Posterior cingulate gyrus (tissue), 11 donors: ENCODE measurements around the gene CCNQ.
"Not testable (repeated sequence)": the region's sequence is repeated elsewhere in the genome, so short reads cannot be mapped to it uniquely, and the experiment has no call there.

ENCODE experiments used
- DNase-seq, 10 donors: peaks; one replicate each; pipeline versions ENCODE4 v3.0.0 to v3.0.0-alpha.2; 2020 to 2021; ENCODE audit warnings: mixed read lengths in 3 of 10
- intact Hi-C: fragments of 100-400 bp; cut with DNase I; formaldehyde crosslinking; loops from one replicate; pipeline ENCODE4 v1.15.1; 2023

The CCNQ gene

DNA sequence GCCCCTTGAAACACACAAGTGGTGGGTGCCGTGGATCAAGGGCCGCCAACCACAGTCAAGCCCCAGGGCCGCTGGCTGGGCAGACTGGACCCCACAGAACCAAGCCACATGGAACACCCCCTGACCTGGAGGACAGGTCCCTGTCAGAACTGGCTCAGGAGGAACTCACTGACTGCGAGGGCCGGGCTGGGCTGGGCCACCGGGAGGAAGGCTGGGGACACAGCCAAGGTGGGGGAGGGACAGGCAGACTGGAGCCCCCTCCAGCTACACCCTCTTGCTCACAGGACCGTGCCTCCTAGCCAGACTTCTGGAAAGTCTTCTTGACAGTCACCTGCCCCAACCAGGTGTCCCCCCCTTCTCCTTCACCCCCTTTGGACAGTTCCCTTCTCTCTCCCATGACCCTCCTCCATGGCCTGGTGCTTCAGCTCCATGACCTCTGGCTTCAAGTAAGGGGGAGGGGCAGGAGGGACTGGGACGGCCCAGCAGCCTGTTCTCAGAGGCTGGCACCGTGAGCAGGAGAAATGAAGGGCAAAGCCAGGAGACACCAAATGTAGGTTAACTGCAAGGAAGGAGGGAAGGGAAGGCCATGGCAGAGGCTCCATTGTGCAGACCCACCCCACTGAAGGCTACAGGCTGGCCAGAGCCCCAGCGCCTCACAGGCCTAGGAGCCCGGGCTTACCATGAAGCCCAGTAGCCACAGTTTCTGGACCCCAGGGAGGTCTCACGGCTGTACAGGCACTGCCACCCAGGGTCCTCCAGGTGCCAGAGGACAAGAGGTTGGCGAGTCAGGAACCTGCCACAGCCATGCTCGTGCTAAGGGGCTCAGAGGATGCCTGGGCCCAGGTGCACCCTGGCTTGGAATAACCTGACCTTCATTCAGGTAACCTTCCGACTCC is 25.5 kb upstream of the CCNQ start:
- DNase-seq: peak in 1 of 10 donors; percentile 65
- intact Hi-C loops: no loop called here

GRCh38 chrX:153623310-153624029 is 24.5 kb upstream of the CCNQ start:
- intact Hi-C loops: no loop called here

DNA sequence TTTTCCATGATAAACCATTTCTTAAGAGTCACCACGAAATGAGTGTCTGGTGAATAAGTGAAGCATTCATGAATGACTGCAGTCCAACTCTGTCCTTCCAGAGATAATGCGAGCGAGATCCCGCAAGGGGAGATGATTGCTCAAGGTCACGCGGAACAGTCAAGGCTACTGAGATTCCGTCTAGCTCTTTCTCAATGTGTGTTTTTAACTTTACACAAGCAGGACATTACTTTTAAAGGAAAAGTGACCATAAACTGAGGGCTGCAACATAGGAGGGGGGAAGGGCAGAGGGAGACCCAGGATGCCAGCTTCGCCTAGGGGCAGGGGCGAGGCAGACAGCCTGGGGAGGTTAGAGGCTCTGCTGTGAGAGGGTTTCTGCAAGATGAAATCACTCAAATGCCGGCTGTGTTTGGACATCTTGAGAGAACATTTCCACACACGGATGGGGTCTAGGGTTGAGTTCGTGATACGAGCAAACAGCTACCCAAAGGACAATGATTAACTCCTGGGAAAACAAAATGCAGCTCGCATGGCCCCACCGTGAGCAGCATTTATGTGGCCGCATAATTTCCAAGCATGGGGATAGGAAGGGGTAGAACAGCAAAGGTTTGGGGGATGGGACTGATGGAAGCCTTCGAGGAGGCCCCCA is 23.8 kb upstream of the CCNQ start:
- intact Hi-C loops: no loop called here
- no peak for DNase-seq

More at GRCh38 chrX:153623310-153624029, 24.5 kb upstream of the CCNQ start:
- peak in 3 of 10 donors; percentile 4 to 66 (median 64) for DNase-seq

- DNase-seq: peak in 1 of 10 donors; percentile 63
- intact Hi-C loops: no loop called here
Observed at GRCh38 chrX:153621949-153622598, 23.1 kb upstream of the CCNQ start.

DNA sequence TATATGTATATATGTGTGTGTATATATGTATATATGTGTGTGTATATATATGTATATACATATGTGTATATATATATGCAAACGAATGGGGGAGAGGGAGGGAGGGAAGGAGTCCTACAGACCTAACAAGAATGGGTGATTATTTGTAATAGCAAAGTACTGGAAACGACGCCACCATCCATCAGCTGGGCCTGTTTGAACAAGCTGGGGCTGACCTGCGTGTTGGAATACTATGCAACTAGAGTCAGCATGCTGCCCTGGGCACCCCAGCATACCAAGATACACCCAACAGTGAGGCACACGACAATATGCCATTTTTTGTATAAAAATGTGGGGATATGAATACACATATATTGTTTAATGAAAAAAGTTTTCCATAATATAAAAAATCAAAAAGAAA is 21.6 kb upstream of the CCNQ start:
- intact Hi-C loops: no loop called here

DNA sequence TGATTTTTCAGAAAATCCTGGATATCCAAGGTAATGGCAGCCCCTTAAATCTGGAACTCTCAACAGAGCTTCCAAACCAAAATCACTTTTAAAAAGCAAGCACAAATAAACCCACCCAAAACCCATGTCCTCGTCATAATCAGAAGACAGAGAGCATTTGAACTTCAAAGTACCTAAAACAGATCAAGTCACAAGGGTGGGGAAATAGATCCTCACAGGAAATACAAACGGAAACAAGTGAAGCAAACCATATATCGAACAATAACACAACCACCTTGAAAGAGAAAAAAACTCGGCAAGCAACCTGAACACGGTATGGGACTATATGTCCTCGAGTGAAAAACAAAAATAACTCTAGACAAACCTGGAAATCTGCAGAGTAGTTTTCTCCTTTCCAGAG is 15.9 kb upstream of the CCNQ start:
- intact Hi-C loops: loop anchor here (5.0 kb wide), 1 partner anchor 52 kb away; no protein-coding TSS in a partner anchor
- DNase-seq: no peak

More for the DNA sequence above, 21.6 kb upstream of the CCNQ start:
- peak in 1 of 10 donors; percentile 21 for DNase-seq

GRCh38 chrX:153612413-153612812 is 13.5 kb upstream of the CCNQ start:
- peak in 2 of 10 donors; percentile 42 to 61 for DNase-seq

GRCh38 chrX:153611298-153612095 is 12.6 kb upstream of the CCNQ start:
- intact Hi-C loops: loop anchor here (5.0 kb wide), 1 partner anchor 56 kb away; no protein-coding TSS in a partner anchor
- peak in 2 of 10 donors; percentile 20 to 41 for DNase-seq

More at GRCh38 chrX:153612413-153612812, 13.5 kb upstream of the CCNQ start:
- intact Hi-C loops: loop anchor here (5.0 kb wide), 1 partner anchor 55 kb away; no protein-coding TSS in a partner anchor

- intact Hi-C loops: loop anchor here (5.0 kb wide), 1 partner anchor 56 kb away; no protein-coding TSS in a partner anchor
- peak in 1 of 10 donors; percentile 82 for DNase-seq
Observed at GRCh38 chrX:153610836-153611213, 11.9 kb upstream of the CCNQ start.

DNA sequence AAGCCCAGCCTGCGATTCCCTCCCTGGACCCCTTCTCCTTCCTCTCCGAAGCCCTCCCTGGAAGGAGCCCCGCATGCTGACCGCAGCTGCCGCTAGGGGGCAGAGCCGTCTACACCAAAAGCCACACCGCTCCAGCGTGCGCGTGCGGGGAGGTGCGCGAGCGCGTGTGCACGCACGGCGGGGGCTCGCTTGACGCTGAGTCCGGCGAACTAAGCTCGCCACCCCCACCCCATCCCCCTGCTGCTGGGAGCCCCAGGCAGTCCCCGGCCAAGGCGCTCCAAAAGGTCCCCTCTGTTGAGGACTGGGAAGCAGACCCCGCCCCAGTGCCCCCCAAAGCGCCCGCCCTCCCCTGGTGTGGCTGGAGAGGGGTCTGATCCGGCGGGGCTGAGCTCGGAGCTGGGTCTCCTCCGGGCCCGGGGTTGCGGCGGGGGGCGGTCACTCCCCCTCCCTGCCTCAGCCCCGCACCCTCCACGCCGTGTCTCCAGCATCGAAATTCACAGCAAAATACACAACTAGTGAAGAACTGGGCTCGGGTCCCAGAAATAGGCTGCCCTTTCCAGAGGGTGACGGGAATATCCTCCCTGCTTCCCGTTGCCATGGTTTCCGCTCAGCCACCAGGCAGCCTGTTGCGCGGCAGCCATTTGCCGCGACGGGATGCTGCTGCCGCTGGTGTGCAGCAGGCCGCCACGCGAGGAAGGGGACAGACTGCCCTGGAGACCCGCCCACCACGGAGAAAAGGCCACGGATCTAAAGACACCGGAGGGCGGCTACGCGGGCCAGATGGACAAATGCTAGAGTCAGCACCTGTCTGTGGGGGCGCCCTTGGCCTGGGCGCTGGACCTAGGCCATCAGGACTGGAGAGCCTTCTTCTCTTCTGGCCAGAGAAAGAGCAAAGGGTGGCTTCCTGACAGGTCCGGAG is 11.2 kb upstream of the CCNQ start:
- peak; percentile 63 to 97 (median 82) for DNase-seq
- intact Hi-C loops: loop anchor here (5.0 kb wide), 1 partner anchor 57 kb away; no protein-coding TSS in a partner anchor

DNA sequence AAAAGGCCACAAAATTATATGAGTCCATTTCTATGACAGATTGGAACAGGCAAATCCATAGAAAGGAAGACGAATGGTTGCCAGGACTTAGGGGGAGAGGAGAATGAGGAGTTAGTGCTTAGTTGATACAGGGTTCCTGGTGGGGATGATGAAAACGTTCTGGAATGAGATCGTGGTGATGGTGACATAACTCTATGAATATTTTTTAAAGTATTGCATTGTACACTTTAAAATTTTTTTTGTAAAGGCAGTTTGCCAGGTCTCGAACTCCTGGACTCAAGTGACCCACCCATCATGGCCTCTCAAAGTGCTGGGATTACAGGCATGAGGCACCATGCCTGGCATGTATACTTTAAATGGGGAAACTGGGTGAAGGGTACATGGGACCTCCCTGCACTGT is 9.9 kb upstream of the CCNQ start:
- intact Hi-C loops: no loop called here
- DNase-seq: peak in 1 of 10 donors; percentile 21

GRCh38 chrX:153608376-153608775 is 9.4 kb upstream of the CCNQ start:
- intact Hi-C loops: no loop called here
- DNase-seq: no peak

DNA sequence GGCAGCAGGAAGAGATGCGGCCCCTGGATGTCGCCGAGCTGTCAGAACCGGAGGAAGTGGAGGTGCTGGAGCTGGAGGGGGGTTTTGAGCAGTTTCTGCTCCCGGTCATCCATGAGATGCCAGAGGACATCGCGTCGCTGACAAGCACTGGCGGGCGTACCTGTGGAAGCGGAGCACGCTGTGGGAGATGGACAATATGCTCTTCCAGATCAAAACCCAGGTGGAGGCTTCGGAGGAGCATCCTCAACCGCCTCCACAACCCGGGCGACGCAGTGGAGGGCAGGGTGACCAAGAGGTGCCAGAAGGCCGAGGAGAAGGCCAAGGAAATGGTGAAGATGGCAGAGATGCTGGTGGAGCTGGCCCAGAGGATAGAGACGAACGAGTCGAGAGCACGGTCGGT is 7.6 kb upstream of the CCNQ start:
- DNase-seq: peak in 1 of 10 donors; percentile 75
- intact Hi-C loops: no loop called here

DNA sequence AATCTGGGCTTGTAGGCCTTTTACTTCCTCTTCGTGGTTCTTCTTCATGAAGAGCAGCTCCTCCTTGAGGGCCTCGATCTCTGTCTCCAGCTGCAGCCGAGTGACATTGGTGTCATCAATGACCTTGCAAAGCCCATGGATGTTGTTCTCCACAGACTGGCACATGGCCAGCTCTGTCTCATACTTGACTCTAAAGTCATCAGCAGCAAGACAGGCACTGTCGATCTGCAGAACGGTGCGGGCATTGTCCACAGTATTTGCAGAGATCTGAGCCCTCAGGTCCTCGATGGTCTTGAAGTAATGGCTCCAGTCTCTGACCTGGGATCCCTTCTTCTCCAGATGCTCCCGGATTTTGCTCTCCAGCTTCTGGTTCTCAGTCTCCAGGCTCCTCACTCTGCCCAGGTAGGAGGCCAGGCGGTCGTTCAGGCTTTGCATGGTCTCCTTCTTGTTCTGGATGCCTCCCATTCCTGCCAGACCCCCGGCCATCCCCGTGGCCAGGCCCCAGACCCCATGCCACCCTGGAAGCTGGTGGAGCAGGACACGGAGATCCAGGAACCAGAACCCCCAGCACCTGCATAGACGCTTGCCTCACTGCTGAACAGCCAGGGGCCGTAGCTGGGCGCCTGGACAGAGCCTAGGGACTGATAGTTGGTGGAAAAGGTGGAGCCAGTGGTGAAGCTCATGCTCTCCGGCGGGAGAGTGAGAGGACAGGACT is 5.9 kb upstream of the CCNQ start:
- intact Hi-C loops: not testable (repeated sequence)
- peak in 1 of 10 donors; percentile 64 for DNase-seq

DNA sequence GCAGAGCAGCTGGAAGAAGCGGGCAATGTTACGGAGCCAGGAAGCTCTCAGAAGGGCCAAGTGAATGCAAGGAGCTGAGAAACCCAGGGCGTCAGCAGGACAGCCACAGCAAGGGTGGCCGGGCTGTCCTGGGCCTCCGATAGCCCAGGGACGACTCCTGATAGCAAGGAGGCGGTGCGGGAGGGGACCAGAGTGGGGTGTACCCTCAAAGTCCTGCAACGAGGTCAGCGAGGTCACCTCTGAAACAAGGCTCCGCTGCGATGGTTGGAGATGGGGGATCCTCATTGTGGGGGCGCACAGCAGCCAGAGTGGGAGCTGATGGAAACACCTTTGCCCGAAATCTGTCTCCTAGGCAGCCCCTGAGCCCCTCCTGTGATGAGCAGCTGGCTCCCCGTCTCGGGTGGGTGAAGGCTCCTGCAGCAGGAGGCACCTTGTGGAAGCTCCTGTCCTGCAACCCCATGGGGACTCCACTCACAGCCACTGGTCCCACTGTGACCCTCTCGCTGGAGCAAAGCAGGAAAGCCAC is 4.3 kb upstream of the CCNQ start:
- peak in 1 of 10 donors; percentile 59 for DNase-seq
- intact Hi-C loops: no loop called here

DNA sequence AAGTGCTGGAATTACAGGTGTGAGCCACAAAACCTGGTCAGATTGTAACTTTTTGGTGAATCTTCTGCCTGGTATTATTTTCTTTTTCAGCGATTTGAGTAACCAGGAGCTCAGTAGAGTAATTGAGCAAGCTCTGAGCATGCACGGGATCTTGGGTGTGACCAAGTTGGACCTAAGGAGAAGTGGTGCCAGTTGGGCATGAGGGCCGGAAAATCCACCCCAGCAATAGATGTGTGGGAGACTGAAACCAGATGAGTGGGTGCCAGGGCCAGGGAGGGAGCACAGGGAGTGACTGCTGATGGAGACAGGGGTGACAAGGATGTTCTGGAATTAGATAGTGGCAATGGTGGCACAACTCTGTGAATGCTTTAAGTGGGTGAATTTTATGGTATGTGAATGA is 3.7 kb upstream of the CCNQ start:
- peak in 1 of 10 donors; percentile 44 for DNase-seq
- intact Hi-C loops: no loop called here

DNA sequence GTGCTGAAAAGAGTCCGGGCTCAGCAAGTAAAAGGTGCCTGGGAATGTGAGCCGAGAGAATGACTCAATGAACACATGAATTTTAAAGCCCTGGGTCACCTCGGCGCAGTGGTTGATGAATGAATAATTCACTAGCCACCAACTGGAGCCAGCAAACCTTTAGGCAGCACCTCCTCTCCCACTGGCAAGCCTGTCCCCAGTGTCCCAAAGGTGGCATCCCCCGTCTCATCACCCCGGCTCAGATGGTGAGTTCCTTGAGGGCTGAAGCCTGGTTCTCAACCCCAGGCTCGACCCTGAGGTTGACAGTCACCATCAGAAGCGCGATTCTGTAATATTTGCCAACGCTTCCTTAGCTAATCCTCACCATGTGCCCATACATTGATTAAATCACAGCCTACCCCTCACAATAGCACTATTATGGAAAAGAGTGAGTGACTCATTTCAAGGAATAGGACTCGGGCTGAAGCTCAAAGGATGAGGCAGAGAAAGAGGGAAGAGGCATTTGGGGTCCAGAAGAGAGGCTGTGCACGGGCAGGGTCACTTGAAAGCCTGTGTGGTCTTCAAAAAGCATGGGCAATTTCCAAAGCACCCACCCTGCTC is 2.7 kb upstream of the CCNQ start:
- intact Hi-C loops: no loop called here
- DNase-seq: peak in 1 of 10 donors; percentile 34
